Measurements from ENCODE around the gene PTPRCAP. TPM values are rescaled to one million over a fixed set of nuclear protein-coding genes. Genes with fewer than 3 reads are reported as not detected.
"Not testable (repeated sequence)": the region's sequence is repeated elsewhere in the genome, so short reads cannot be mapped to it uniquely, and the experiment has no call there.

The PTPRCAP gene
- total RNA-seq, 1 donor: not detected

GRCh38 chr11:67468759-67469507 lies 31.5 kb upstream of the PTPRCAP start, which contains the start of gene TMEM134:
TSS of gene TMEM134 (minus strand) at chr11:67469251. CDS start at chr11:67469192, 59 bp downstream.
- DNase-seq (ENCODE audit: low read depth): peak; percentile 92
- H3K4me3 ChIP-seq (ENCODE audit: low read depth, low read length): peak within 1 kb of the TSS; percentile 67
- TF ChIP-seq CTCF (IDR thresholded peaks at IDR 0.05; ENCODE audit: insufficient read depth, low read depth, low read length): peak; percentile 20

GRCh38 chr11:67468456-67468758 lies 30.9 kb upstream of the PTPRCAP start:
- H3K4me3 ChIP-seq (ENCODE audit: low read depth, low read length): peak overlapping the region; percentile 67
- DNase-seq (ENCODE audit: low read depth): no peak
- TF ChIP-seq CTCF (IDR thresholded peaks at IDR 0.05; ENCODE audit: insufficient read depth, low read depth, low read length): no peak

GRCh38 chr11:67468056-67468455 lies 30.6 kb upstream of the PTPRCAP start:
- TF ChIP-seq CTCF (IDR thresholded peaks at IDR 0.05; ENCODE audit: insufficient read depth, low read depth, low read length): no peak
- peak overlapping the region; percentile 67 for H3K4me3 ChIP-seq (ENCODE audit: low read depth, low read length)
- DNase-seq (ENCODE audit: low read depth): no peak

GRCh38 chr11:67466962-67467771 lies 29.7 kb upstream of the PTPRCAP start:
- no peak for TF ChIP-seq CTCF (IDR thresholded peaks at IDR 0.05; ENCODE audit: insufficient read depth, low read depth, low read length)
- no peak for DNase-seq (ENCODE audit: low read depth)
- H3K4me3 ChIP-seq (ENCODE audit: low read depth, low read length): no peak overlapping the region

- no peak overlapping the region for H3K4me3 ChIP-seq (ENCODE audit: low read depth, low read length)
- TF ChIP-seq CTCF (IDR thresholded peaks at IDR 0.05; ENCODE audit: insufficient read depth, low read depth, low read length): no peak
- DNase-seq (ENCODE audit: low read depth): no peak
Measured at GRCh38 chr11:67466367-67466766, 28.9 kb upstream of the PTPRCAP start.

GRCh38 chr11:67465530-67465929 lies 28.0 kb upstream of the PTPRCAP start:
- not testable (repeated sequence) for DNase-seq (ENCODE audit: low read depth); H3K4me3 ChIP-seq (ENCODE audit: low read depth, low read length)

- no peak for TF ChIP-seq CTCF (IDR thresholded peaks at IDR 0.05; ENCODE audit: insufficient read depth, low read depth, low read length)
- peak overlapping the region; percentile 65 for H3K4me3 ChIP-seq (ENCODE audit: low read depth, low read length)
- DNase-seq (ENCODE audit: low read depth): no peak
Measured at GRCh38 chr11:67465189-67465510, 27.7 kb upstream of the PTPRCAP start.
